D721Med (cell line): ENCODE measurements around the gene PAX2.

ENCODE experiments used
- DNase-seq: peaks from one replicate; pipeline ENCODE4 v3.0.0; 2011; ENCODE audit warnings: low spot score; ENCODE audit not compliant: insufficient read length
- FAIRE-seq: peaks from 2 replicates; lab custom pipeline; 2011; peaks lifted over from hg19 to GRCh38; lab: Jason Lieb, UNC
- TF ChIP-seq, protein P1 (sequence below): IDR thresholded peaks from 2 replicates; pipeline ENCODE4 v1.5.1; 2012; ENCODE audit warnings: mild to moderate bottlenecking, control low read depth; ENCODE audit not compliant: insufficient read depth; ENCODE audit errors: missing control alignments

Gene PAX2

GRCh38 chr10:100819424-100819823, 74.0 kb downstream of the PAX2 start:
- DNase-seq (no peak), FAIRE-seq (no peak)
- TF ChIP-seq, protein P1, sequence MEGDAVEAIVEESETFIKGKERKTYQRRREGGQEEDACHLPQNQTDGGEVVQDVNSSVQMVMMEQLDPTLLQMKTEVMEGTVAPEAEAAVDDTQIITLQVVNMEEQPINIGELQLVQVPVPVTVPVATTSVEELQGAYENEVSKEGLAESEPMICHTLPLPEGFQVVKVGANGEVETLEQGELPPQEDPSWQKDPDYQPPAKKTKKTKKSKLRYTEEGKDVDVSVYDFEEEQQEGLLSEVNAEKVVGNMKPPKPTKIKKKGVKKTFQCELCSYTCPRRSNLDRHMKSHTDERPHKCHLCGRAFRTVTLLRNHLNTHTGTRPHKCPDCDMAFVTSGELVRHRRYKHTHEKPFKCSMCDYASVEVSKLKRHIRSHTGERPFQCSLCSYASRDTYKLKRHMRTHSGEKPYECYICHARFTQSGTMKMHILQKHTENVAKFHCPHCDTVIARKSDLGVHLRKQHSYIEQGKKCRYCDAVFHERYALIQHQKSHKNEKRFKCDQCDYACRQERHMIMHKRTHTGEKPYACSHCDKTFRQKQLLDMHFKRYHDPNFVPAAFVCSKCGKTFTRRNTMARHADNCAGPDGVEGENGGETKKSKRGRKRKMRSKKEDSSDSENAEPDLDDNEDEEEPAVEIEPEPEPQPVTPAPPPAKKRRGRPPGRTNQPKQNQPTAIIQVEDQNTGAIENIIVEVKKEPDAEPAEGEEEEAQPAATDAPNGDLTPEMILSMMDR, result no peak

DNA sequence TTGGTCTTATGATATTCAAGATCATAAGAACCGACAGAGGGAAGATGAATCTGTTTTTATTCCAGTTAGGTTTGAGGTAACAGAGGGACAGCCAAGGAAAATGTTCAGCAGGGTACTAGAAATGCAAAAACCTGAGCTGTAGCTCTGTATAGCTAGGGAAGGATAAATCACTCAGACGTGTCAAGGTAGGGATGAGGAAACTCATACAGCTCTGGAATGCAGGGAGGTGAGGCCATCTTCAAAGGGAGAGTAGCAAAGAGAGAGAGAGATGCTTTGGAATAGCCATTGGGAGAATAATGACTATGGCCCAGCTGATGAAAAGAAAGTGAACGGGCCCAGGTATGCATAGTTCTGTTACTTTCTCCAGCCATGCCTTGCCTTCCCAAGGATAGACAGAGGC, 77.8 kb downstream of the PAX2 start:
- DNase-seq, result no peak
- FAIRE-seq, result no peak
- TF ChIP-seq, protein P1, result no peak

DNA sequence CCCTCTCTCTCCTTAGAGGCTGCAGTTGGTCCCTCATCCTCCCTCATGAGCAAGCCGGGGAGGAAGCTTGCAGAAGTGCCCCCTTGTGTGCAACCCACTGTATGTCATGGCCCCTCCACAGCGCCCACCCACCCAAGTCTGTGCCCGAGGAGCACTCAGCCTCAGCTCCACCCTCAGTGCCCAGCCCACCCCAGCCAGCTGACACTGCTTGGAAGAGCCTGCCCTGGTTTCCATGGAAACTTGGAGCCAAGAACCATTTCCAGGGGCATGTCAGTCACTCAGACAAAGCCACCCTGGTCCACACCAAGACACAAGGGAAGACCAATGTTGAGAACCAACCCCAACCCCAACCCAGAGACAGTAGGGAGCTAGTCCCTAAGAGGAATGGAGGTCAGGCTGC, 79.5 kb downstream of the PAX2 start:
- FAIRE-seq (no peak), DNase-seq (no peak)
- TF ChIP-seq, protein P1, result no peak

- FAIRE-seq, result no peak
- no peak for DNase-seq
- TF ChIP-seq, protein P1, result no peak
Observed at GRCh38 chr10:100825325-100825875, 80.0 kb downstream of the PAX2 start.

GRCh38 chr10:100826031-100826651, 80.8 kb downstream of the PAX2 start:
- no peak for FAIRE-seq

GRCh38 chr10:100826661-100826982, 81.2 kb downstream of the PAX2 start:
- TF ChIP-seq, protein P1, result no peak
- FAIRE-seq (no peak), DNase-seq (no peak)

More at GRCh38 chr10:100826031-100826651, 80.8 kb downstream of the PAX2 start:
- TF ChIP-seq, protein P1, result no peak
- DNase-seq, result no peak
